HG03571 (cell line): ENCODE data around the gene GCN1.

Experiments used
- ATAC-seq: cut with Tn5 transposase; IDR thresholded peaks from one replicate; pipeline ENCODE4 v1.9.1; 2021; ENCODE audit not compliant: unreplicated experiment

GCN1 gene

DNA sequence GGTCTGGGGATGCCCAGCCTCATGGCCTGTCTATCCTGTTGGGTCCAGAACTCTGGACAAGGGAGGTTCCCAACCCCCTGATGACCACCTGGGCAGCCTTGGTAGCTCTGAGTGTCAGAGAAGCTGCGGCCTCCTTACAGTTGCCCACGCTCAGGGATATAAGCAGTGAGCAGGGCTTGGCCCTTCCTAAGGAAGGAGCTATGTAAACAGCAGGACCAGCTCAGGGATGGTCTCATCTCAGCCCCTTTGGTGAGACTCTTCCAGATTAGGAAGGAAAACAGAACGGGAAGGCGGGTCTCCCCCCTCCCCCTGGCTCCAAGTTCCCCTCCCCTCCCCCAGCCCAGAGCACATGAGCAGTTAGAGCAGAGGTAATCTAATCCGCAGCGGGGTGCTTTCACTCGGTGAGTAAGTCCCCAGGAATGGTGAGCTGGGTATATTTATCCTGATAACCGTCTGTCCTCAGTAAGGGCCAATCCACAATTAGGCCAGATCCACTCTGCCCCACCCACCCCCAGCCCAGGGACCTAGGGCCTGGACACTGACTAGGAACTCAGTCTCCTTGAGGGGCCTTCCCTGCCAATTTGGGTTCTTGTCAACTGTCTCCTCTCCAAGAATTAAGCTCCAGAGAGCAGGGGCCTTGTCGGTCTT, 35.9 kb upstream of the GCN1 start:
- ATAC-seq: no peak

DNA sequence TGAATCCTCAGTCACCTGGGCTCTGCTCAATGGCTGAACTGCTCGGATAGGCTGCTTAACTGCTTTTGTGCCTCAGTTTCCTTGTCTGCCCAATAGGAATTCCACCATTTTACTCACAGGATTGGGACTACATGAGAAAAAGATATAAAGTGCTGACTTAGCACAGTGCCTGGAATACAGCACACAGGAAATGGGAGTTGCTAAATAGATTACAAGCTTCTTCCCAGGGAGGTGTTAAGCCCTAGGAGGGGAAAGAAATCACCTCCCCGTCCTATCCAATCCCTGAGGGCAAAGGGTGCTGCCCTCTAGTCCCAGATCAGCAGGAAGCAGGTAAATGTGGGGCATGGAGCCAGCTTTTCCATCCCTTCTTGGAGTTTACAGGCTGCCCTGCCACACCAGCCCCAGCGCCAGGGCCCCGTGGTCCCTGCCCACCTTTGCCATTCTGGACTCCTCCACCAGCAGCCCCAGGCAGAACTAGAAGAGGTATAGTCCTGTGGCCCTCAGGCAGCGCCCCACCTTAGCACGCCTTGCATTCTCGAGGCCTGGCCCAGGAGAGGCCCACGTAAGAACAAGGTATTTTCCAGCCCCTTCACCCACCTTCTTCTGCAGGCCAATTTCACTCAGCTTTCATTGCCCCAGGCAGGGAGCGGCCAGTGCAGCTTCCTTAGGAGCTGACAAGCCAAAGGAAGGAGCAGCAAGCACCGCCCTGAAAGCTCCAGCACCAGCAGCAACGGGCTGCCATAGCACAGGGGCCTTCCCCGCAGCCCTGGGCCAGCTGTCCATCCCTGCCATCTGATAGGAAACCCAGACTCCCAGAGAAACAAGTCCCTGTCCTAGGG, 35.2 kb upstream of the GCN1 start:
- ATAC-seq: no peak

DNA sequence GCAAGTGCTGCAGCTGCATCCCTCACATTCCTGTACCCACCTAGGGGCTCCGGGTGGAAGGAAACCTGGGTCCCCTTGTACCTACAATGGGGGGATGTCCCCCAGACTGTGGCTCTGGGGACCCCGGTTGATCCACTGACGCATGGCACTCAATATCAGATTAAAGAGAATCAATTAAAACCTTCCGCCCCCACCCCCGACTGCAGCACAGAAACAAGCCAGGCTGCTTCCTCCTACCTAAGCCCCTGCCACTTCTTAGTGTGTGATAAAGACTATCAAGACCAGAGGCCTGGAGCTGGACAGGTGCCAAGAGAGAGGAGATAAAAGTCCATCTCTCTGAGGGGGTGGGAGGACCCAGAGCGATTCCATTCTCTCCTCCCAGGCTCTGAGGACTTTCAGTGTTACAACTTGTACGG, 34.6 kb upstream of the GCN1 start:
- no peak for ATAC-seq

DNA sequence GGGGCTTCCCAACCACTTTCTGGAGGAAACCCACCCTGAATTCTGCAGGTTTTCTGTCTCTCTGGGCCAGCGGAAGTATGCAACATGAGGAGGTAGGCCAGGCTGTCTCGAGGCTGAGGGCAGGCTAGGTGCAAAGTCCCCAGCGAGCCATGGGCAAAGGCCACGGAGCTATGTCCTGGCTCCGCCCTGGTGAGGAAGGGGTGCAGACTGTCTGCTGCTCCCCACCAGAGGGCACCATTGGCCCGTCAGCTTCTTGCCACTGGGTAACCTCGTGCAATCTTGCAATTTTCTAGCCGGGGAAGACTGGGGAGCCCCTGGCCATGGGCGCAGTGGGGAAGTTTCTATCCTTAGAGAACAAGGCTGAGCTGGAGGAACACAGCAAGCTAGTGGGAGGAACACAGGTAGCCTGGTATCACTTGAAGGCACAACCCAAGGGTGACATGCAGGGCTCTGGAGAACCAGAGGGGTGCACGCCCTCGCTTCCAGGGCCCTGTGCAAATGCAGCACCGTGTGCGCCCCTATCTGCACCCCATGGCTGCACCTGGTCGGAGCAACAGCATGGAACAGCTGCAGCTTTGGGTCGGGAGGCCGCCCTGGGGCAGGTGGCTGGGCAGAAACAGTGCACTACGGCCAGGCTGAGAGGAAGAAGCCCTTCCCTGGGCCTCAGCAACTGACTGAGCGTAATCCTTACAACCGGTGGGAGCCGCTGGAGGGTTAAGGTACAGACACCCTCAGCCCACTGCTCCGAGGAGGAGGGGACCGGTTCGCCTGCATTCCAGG, 34.0 kb upstream of the GCN1 start:
- ATAC-seq: no peak

DNA sequence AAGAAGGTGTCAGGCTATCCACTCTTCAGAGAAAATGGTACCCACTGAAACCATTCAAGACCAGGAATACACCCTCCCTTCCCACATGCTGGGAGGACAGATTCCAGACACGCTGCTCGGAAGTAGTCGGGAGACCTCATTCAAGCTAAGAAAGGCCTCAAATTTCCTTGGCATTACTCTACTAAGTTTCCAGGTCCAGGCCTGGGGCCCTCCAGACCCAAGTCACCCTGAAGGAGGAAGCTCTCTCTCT, 33.5 kb upstream of the GCN1 start:
- ATAC-seq: no peak

DNA sequence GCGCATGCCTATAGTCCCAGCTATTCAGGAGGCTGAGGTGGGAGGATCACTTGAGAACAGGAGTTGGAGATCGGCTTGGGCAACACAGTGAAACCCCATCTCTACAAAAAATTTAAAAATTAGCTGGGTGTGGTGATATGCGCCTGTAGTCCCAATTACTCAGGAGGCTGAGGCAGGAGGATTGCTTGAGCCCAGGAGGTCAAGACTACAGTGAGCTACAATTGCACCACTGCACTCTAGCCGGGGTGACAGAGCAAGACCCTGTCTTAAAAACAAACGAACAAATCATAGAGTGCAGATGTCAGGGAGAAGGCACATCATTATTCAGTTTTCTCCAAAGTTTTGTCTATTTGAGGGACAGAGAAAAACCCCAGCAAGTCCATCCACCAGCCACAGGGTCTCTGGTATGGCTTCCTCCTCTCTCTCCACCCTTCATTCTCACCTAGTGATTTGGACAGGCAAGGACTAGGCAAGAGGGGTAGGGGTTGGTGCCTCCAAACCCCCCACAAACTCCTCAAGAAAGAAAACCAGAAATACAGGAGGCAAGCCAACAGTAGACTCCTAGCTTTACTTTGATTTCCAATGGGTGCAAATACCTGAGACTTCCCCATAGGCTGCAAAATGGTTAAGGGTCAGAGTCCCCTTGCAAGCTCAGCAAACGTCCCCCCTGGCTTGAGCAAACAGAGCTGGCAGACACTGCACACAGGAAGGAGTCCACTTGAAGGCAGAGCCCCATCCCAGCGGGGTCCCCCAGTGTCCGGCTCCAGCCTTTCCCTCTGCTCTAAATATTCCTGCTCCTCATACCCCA, 32.9 kb upstream of the GCN1 start:
- ATAC-seq: no peak

DNA sequence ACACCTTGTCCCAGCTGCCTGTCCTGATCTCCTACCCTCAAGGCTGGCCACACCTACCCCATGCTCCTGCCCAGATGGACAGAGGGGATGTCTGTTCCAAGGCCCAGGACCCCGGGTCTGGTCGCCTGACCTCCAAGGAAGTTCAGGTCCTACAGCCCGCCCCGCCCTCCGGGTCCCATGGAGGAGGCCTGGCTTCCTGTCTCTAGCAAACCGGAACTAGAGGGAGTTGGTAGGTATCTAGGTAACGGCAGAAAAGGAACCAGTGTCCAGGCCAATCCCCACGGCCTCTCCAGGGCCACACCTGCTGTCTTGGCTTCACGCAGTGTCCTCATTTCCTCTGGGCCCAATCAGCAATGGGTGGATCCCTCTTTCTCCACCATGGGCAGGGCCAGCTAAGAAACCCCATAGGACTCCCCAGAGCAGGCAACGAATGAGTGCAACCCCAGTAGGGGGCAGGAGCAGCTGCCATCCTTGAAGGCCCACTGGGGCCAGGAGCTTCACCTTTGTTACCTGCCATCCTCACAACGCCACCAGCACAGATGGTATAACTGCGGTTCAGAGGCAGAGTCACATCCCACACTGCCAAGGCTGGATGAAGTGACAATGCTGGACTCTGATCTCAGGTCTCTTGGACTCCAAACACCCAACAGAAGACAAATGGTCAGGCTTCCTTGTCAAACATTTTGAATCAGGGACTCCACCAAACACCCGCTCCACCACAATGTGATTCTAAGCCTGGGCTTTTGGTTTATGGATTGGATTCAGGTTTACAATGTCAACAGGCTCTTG, 31.5 kb upstream of the GCN1 start:
- ATAC-seq: no peak

DNA sequence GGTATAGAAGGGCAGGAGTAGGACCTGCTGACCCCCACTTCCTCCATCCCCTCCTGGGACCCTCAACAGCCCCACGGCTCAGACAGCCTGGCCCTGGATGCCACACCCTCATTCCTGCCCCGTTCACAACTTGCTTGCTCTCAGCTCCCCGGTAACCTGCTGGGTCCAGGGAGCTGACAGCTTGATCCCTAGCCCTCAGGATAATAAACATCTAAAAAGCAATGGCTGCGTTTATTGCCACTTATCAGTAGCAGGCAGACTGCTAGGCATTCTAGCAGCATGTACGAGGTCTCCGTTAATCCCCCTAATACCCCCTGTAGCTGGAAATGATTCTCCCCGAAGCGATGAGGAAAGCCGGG, 30.7 kb upstream of the GCN1 start:
- ATAC-seq: no peak

DNA sequence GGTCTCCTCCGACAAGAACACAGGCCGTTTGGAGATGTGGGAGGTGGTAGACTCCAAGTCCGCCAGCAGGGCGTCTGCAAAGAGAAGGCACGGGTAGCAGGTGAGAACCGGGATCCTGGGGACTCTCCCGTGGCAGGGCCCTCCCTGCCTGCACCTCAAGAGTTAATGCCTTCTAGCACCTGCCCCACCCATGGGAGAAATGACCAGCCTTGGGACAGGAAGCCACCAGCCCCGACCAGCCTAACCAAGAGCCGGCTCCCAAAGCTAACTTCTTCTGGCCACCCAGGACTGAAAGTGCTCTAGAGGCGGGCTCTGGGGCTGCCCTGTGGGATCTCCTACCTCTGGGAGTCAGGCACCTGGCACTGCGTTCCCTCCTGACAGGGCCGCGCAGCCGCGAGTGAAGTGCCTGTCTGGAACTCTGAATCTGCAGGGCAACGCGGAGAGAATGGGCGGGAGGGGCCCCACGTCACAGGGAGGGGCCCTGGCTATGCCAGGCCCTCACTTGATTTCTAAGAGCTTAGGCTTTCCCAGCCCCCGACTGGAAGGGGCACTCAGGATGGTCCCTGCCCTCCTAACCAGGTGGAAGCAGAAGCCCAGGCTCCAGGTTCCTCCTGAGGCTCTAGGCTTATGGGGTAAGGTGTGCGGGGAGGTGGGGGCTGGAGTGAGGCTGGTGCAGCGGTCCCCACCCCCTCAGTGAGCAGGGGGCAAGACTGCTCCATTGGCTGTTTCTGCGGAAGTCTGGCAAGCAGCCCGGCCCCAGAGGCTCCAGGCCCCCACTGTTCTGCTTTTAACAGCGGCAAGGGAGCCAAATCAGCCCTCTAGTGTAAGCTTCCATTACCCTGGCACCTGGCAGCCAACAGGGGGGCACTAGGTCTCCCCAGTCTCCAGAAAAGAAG, 30.0 kb upstream of the GCN1 start:
- no peak for ATAC-seq

DNA sequence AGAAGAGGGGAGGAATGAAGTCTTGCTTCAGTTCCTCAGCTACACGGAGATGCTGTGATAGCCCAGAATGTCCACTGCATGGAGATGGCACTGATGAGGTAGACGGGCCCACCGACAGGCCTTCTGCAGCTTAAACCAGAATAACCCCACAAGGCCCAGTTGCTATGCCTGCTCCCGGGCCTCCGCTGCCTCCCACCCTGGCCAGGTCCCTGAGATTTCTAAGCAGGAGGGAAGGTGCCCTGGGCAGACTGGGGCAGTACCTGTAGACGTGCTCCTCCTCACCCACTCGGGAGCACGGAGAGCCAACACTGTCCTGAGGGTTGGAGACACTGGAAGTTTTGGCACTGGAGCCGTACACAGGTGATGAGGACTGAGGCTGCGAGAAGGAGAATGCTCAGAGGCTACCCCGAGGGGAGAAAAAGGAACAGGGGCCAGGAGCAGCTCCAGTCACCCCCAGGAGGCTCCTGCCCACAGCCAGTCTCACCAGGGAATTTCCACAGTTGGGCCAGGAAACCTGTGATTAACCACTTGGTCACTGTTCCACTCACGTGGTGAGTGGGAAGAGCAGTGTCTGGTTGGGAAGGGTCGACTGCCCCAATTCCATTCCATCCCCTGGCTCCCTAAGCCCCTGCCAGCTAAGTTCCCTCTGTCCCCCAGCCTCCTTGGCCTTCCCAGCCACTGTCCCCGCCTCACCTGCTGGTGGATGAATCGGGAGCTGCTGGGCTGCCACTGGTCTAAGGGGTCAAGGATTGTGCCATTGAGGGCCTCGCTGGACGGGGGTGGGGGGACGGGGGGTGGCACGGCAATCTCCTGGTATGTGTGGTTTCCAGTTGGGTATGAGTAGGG, 29.2 kb upstream of the GCN1 start:
- ATAC-seq: no peak

DNA sequence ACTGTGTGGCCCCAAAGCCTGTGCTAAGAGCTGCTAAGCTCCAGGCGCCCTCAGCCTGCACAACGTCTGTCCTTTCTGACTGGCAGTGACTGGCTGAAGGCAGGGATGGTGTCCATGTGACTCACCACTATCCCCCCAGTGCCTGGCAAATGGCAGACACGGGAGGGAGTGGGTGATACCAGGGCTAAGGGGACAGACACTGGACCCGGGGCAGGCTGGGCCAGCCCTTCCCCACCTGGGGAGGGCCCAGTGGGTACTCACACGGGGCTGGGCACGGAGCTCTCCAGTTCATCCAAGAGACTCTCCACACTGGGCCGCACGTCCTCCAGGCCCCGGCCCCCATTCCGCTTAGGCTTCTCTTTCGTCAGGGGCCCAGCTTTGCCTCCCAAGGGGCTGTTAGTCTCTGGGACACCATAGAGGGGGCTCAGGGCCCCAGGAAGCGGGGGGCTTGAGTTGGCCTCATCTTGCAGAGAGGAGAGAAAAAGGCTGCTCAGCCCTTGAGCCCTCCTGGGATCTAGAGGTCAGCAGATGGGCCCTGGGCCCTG, 27.8 kb upstream of the GCN1 start:
- ATAC-seq: no peak

DNA sequence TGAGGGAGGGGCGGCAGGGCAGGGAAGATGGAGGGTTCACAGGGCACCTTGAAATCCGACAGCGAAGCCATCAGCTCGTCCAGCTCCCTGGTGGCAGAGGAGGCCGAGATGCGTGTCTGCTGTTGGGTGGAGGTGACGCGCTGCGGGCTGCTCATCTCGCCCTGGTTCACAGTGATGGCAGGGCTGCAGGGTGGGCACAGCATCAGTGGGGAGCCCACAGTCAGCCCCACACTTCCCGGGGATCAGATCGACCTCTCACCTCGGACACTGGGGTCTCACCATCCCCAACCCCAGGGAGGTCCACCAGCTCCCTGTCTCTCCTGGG, 27.0 kb upstream of the GCN1 start:
- no peak for ATAC-seq

DNA sequence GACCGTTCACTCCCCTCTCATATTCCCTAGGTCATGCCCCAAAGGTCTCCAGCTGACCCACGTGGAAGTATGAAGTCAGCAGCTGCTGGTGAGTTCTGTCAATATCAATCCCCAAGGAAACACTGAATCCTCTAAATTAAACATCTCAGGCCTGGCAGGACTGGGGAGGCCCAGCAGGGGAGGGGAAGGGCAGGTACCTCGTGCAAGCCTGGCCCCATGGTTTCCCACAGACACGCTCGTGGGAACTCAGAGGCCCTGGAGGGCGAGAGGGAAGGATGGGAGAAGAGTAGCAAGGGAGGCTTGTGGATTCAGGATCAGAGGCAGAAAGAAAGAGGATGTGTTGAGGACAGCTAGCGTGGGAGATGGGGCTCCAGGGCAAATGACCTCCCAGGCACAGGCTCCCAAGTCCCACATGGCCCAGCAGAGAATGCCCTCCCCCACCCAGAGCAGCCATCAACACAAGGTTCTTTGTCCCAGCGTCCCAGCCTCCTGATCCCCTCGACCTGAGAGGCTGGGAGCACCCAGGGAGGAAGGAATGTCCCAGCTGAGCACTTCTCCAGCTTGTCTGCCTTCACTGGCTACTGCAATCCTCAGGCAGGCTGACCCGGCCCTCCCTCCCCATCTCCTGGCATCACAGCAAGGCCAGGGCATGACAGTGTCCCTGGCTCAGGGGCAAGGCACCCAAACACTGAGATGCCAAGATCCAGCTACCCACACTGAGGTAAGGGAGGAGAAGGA, 26.5 kb upstream of the GCN1 start:
- no peak for ATAC-seq

DNA sequence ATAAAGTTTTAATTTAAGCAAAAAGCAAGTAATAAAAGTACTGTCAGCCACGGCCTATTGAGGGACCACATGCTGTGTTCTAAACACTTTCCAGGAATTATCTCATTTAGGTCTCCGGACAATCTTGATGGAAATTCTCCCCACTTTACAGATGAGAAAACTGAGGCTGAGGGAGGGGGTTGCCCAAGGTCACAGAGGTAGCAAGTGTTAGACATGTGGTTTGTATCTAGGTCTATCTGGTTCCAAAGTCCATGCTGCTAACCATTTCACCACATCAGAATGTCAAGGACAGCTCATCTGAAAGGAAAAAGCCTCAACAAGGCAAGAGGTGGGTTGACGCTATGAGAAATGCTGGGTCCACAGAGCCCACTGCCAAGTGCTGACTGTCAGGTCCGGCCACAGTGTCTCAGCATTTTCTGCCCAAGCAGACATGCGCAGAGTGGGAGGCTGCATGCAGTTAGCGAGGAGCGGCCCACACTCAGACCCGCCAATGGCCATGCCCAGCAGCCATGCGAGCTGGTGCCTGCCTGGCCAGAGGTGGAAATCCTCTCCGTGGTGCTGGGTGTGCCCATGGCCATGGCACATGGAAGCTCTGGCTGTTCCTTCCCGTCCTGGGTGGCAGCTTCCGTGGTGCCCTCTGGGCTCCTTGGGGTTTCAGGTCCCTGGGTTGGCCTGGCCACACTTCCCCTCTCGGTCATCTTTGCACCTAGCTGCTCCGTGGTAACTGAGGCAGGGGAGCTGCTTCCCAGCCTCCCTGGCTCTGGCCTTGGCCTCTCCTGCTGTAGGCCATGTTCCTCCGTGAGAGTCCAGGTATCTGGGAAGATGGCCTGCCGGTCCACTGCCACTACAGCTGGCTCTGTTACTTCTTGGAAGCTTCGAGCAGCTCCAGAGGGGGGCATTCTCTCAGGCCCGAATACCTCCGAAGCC, 24.4 kb upstream of the GCN1 start:
- no peak for ATAC-seq

DNA sequence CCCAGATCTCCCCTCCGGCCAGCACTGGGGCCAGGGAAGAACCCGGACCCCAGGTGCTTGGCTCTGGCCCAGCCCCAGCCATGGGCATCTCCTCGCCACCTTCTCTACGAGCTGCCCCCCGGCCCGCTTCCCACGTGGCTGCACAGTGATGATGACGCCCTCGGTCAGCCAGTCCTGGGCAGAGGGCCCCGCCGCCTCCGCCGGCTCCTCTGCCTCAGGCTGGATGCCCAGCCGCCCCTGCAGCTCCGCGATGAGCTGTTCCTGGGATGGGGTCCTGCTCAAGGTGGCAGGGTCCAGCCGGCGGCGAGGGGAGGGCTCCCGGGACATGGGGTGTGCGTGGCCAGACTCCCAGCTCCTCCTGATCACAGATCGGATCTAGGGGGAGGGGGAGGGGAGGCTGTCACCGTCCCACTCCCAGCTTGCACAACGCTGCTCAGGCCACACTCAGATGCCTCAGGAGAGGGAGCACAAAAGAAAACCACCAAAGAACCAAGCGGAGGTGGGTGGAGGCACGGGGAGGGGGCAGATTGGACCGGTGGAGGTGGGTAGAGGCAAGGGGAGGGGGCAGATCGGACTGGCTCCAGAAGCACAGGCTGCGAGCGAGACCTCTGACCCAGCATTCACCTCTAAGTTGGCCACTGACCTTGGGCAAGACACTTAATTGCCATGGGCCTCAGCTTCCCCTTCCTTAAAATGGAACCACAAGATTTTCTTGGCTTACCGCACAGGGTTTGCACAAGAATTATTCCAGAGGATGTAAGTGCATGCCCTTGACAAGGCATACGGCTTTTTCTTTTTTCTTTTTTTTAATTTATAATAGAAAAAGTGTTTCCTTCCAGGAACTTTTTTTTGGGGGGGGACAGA, 22.5 kb upstream of the GCN1 start:
- ATAC-seq: no peak
